ENCODE measurements around the gene MYBL2.

GRCh38 chr20:43752561-43753301 lies 85.8 kb downstream of the MYBL2 start:
- TF ChIP-seq CTCF (IDR thresholded peaks at IDR 0.05) (no peak), TCF7L2 (IDR thresholded peaks at IDR 0.05; ENCODE audit: low read depth, low read length) (no peak), POLR2AphosphoS5 (IDR thresholded peaks at IDR 0.05; ENCODE audit: low read depth, low read length) (no peak)
